Measurements from ENCODE around the gene RTCB.

- TF ChIP-seq POLR2A (IDR thresholded peaks at IDR 0.05) (no peak), CTCF (IDR thresholded peaks at IDR 0.05) (no peak)
Measured at GRCh38 chr22:32423664-32424063, 11.6 kb upstream of the RTCB start.

All from Peyer's patch (tissue), 4 donors.